SK-N-SH treated with all-trans-retinoic acid at 6 μM for 48 hours (cell line): ENCODE measurements around the gene DCDC1.

Source experiments
- CREB5 ChIP-seq: fragments of 250-450 bp; sonication (Bioruptor Pico); IDR thresholded peaks from 2 replicates; pipeline ENCODE4 v1.5.1; 2020; ENCODE audit warnings: low read depth, mild to moderate bottlenecking, moderate library complexity
- CSRNP3 ChIP-seq: fragments of 250-450 bp; sonication (Bioruptor Pico); IDR thresholded peaks from 2 replicates; pipeline ENCODE4 v1.5.1; 2021; ENCODE audit warnings: mild to moderate bottlenecking, moderate library complexity
- ISL1 ChIP-seq: fragments of 250-450 bp; sonication (Bioruptor Pico); IDR thresholded peaks from 2 replicates; pipeline ENCODE4 v2.1.2; 2022; ENCODE audit warnings: mild to moderate bottlenecking, moderate library complexity
- PATZ1 ChIP-seq: fragments of 250-450 bp; sonication (Bioruptor Pico); IDR thresholded peaks from 2 replicates; pipeline ENCODE4 v1.8.0; 2020; ENCODE audit warnings: mild to moderate bottlenecking, moderate library complexity, borderline replicate concordance
- RARB ChIP-seq: fragments of 250-450 bp; sonication (Bioruptor Pico); IDR thresholded peaks from 2 replicates; pipeline ENCODE4 v1.8.0; 2021; ENCODE audit warnings: mild to moderate bottlenecking, moderate library complexity
- SNAI2 ChIP-seq: fragments of 250-450 bp; sonication (Bioruptor Pico); IDR thresholded peaks from 2 replicates; pipeline ENCODE4 v1.5.0; 2020; ENCODE audit warnings: mild to moderate bottlenecking, moderate library complexity
- TOX ChIP-seq: fragments of 250-450 bp; sonication (Bioruptor Pico); IDR thresholded peaks from 2 replicates; pipeline ENCODE4 v1.8.0; 2021; ENCODE audit warnings: mild to moderate bottlenecking, moderate library complexity, borderline replicate concordance
- TSHZ2 ChIP-seq: fragments of 250-450 bp; sonication (Bioruptor Pico); IDR thresholded peaks from 2 replicates; pipeline ENCODE4 v1.5.0; 2020; ENCODE audit warnings: mild to moderate bottlenecking, moderate library complexity
- ZFP3 ChIP-seq: fragments of 250-450 bp; sonication (Bioruptor Pico); IDR thresholded peaks from 2 replicates; pipeline ENCODE4 v1.5.0; 2020; ENCODE audit warnings: mild to moderate bottlenecking, moderate library complexity
- ZNF565 ChIP-seq: fragments of 450-650 bp; formaldehyde crosslinking; conservative IDR thresholded peaks from 2 replicates; pipeline ENCODE4 v1.5.0; 2020; ENCODE audit warnings: low read depth, mild to moderate bottlenecking, moderate library complexity
- ZNF70 ChIP-seq: fragments of 450-650 bp; formaldehyde crosslinking; IDR thresholded peaks from 2 replicates; pipeline ENCODE4 v1.5.0; 2020; ENCODE audit warnings: mild to moderate bottlenecking, moderate library complexity

GRCh38 chr11:30878400-30878799 lies 491.1 kb downstream of the DCDC1 start:
- TF ChIP-seq CSRNP3 (no peak), TOX (CRISPR knock-in tag) (no peak), TSHZ2 (CRISPR knock-in tag) (no peak), ZNF565 (CRISPR knock-in tag) (no peak), ISL1 (CRISPR knock-in tag) (no peak), CREB5 (CRISPR knock-in tag) (no peak), RARB (CRISPR knock-in tag) (no peak), SNAI2 (CRISPR knock-in tag) (no peak), ZFP3 (CRISPR knock-in tag) (no peak), ZNF70 (no peak), PATZ1 (no peak)
